22Rv1 (cell line): Measurements from ENCODE around the gene CDX1.

Experiments used
- H3K27ac ChIP-seq: fragments of 450-650 bp; 2 replicates; pipeline ENCODE4 v1.5.1; 2017
- CTCF ChIP-seq: fragments of 450-650 bp; IDR thresholded peaks from 2 replicates; pipeline ENCODE4 v1.5.1; 2017; ENCODE audit warnings: mild to moderate bottlenecking
- ZFX ChIP-seq: fragments of 450-650 bp; IDR thresholded peaks from 2 replicates; pipeline ENCODE4 v1.6.1; 2017; ENCODE audit warnings: antibody characterized with exemption, borderline replicate concordance

CDX1 gene

GRCh38 chr5:150143350-150144245 is 23.0 kb upstream of the CDX1 start:
- H3K27ac ChIP-seq, result no peak overlapping the region
- TF ChIP-seq CTCF (no peak), ZFX (no peak)

GRCh38 chr5:150144246-150144801 is 22.3 kb upstream of the CDX1 start:
- H3K27ac ChIP-seq, result no peak overlapping the region
- TF ChIP-seq ZFX (no peak), CTCF (no peak)

- TF ChIP-seq CTCF, result no peak
- H3K27ac ChIP-seq, result no peak overlapping the region
These were observed 21.7 kb upstream of the CDX1 start for GRCh38 chr5:150144879-150145278.

GRCh38 chr5:150146235-150146634 is 20.3 kb upstream of the CDX1 start:
- H3K27ac ChIP-seq, result no peak overlapping the region
- no peak for TF ChIP-seq ZFX
- no peak for TF ChIP-seq CTCF

- no peak overlapping the region for H3K27ac ChIP-seq
- no peak for TF ChIP-seq ZFX
- no peak for TF ChIP-seq CTCF
These were observed 19.5 kb upstream of the CDX1 start for GRCh38 chr5:150146862-150147601.

- no peak overlapping the region for H3K27ac ChIP-seq
- TF ChIP-seq CTCF, result no peak
- no peak for TF ChIP-seq ZFX
These were observed 18.9 kb upstream of the CDX1 start for GRCh38 chr5:150147670-150148069.
